ENCODE measurements around the gene EPN3. TPM values are rescaled to one million over a fixed set of nuclear protein-coding genes. Genes with fewer than 3 reads are reported as not detected.

Gene EPN3
- total RNA-seq, 2 experiments from 2014 or later: not detected

GRCh38 chr17:50587571-50587970 lies 55.0 kb downstream of the EPN3 start:
- CTCF ChIA-PET: no interaction called here
- H3K27ac Mint-ChIP-seq: no peak overlapping the region
- no peak for DNase-seq
- no peaks in the 10 kb centered on the region for H3K4me1 Mint-ChIP-seq (ENCODE audit: low read depth)
- no peak overlapping the region for H3K4me3 Mint-ChIP-seq
- intact Hi-C loops (cut with micrococcal nuclease): no loop called here
- POLR2A ChIA-PET: no interaction called here
- H3K9me3 Mint-ChIP-seq: no peaks in the 10 kb centered on the region
- ATAC-seq: no peak
- no peak for TF ChIP-seq CTCF (IDR thresholded peaks at IDR 0.05)
- no peaks in the 10 kb centered on the region for H3K36me3 Mint-ChIP-seq (ENCODE audit: low read depth)
- H3K27me3 Mint-ChIP-seq: peaks cover 1% of the 10 kb centered on the region

GRCh38 chr17:50588391-50589049 lies 56.0 kb downstream of the EPN3 start:
- DNase-seq (no peak), ATAC-seq (no peak)
- ChIA-PET POLR2A (no interaction called here), CTCF (no interaction called here)
- Mint-ChIP-seq H3K4me3 (no peak overlapping the region), H3K4me1 (ENCODE audit: low read depth) (no peaks in the 10 kb centered on the region), H3K27me3 (peaks cover 1% of the 10 kb centered on the region), H3K36me3 (ENCODE audit: low read depth) (no peaks in the 10 kb centered on the region), H3K27ac (no peak overlapping the region), H3K9me3 (no peaks in the 10 kb centered on the region)
- intact Hi-C loops (cut with micrococcal nuclease): no loop called here
- TF ChIP-seq CTCF (IDR thresholded peaks at IDR 0.05): no peak

- Mint-ChIP-seq H3K27me3 (no peaks in the 10 kb centered on the region), H3K36me3 (ENCODE audit: low read depth) (no peaks in the 10 kb centered on the region), H3K4me1 (ENCODE audit: low read depth) (no peaks in the 10 kb centered on the region), H3K27ac (no peak overlapping the region), H3K4me3 (no peak overlapping the region), H3K9me3 (no peaks in the 10 kb centered on the region)
- DNase-seq (no peak), ATAC-seq (no peak)
- no peak for TF ChIP-seq CTCF (IDR thresholded peaks at IDR 0.05)
- intact Hi-C loops (cut with micrococcal nuclease): no loop called here
- POLR2A ChIA-PET: no interaction called here
- CTCF ChIA-PET: no interaction called here
Measured at GRCh38 chr17:50589095-50589705, 56.7 kb downstream of the EPN3 start.

GRCh38 chr17:50590946-50591737 lies 58.6 kb downstream of the EPN3 start:
- H3K27me3 Mint-ChIP-seq: no peaks in the 10 kb centered on the region

More at GRCh38 chr17:50590946-50591737, 58.6 kb downstream of the EPN3 start:
- intact Hi-C loops (cut with micrococcal nuclease): no loop called here
- ATAC-seq (no peak), DNase-seq (no peak)
- H3K9me3 Mint-ChIP-seq: no peaks in the 10 kb centered on the region
- no peak for TF ChIP-seq CTCF (IDR thresholded peaks at IDR 0.05)
- no peak overlapping the region for H3K4me3 Mint-ChIP-seq
- ChIA-PET POLR2A (no interaction called here), CTCF (no interaction called here)
- no peaks in the 10 kb centered on the region for H3K36me3 Mint-ChIP-seq (ENCODE audit: low read depth)
- no peak overlapping the region for H3K27ac Mint-ChIP-seq
- H3K4me1 Mint-ChIP-seq (ENCODE audit: low read depth): no peaks in the 10 kb centered on the region

Measured in activated CD8-positive, alpha-beta T cell treated with anti-CD3 and anti-CD28 coated beads for 36 hours (primary cell).